T-helper 17 cell (primary cell): ENCODE measurements around the gene AKR1C1. TPM values are rescaled to one million over a fixed set of nuclear protein-coding genes. Genes with fewer than 3 reads are reported as not detected.
"Not testable (repeated sequence)": the region's sequence is repeated elsewhere in the genome, so short reads cannot be mapped to it uniquely, and the experiment has no call there.

Experiments
- ATAC-seq: fragments of 150-1000 bp; cut with Tn5 transposase; 2 replicates; pipeline ENCODE4 v1.10.0; 2021; ENCODE audit warnings: mild to moderate bottlenecking, moderate library complexity
- DNase-seq, 3 donors: peaks; one replicate each; pipeline versions ENCODE4 v3.0.0 to v3.0.0-alpha.2; 2020 to 2021
- H3K9me3 ChIP-seq: one replicate; pipeline ENCODE4 v1.7.0; 2013; ENCODE audit warnings: low read length, mild to moderate bottlenecking; ENCODE audit not compliant: control insufficient read depth, poor library complexity, severe bottlenecking
- H3K27ac Mint-ChIP-seq: one replicate; pipeline ENCODE4 v1.8.0; 2022; ENCODE audit warnings: mild to moderate bottlenecking, moderate library complexity, mixed read lengths
- H3K27me3 Mint-ChIP-seq: one replicate; pipeline ENCODE4 v1.8.0; 2022; ENCODE audit warnings: mixed read lengths
- H3K36me3 Mint-ChIP-seq: one replicate; pipeline ENCODE4 v1.8.0; 2022; ENCODE audit warnings: low read depth, mixed read lengths
- H3K4me1 Mint-ChIP-seq: one replicate; pipeline ENCODE4 v1.8.0; 2022; ENCODE audit warnings: mild to moderate bottlenecking, mixed read lengths
- H3K4me3 Mint-ChIP-seq: one replicate; pipeline ENCODE4 v1.8.0; 2022; ENCODE audit warnings: mild to moderate bottlenecking, moderate library complexity, mixed read lengths
- total RNA-seq, 4 donors: library from RNA in 2 of 4; stranded (reverse) in 2 of 4; gene quantifications; one replicate each; pipeline ENCODE4 v1.2.3 and lab custom pipeline; 2022 to 2026

AKR1C1 gene
- total RNA-seq, 2 donors from 2014 or later = 1.0 to 1.2 TPM

DNA sequence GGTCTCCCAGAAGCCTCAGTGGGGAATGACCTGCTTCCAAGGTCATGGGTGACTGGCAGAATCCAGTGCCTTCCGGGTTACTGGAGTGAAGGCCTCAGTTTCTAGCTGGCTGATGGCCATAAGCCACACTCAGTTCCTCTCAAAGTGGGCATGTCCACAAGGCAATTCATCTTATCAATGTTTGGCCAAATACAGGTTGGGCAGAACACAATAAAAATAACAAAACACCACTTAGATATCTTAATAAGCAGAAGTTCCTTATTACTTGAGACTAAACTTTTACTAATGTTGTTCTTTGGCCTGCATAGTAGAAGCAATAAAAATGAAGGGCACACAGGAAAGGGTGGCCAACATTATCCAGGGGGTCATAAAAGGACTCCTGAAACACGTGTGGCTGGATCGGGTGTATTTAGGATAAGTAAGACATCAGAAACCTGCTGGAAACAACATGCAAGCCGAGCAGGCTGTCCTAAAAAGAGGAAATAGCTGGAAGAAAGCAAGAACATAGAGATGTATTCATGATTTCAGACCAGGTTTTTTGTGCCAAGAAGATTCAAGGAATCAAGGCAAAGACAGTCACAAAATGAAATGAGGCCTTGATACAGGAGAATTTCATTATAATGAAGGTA is 60.1 kb downstream of the AKR1C1 start:
- Mint-ChIP-seq H3K4me1 (no peaks in the 10 kb centered on the region), H3K36me3 (peaks cover 2% of the 10 kb centered on the region), H3K27me3 (peaks cover 28% of the 10 kb centered on the region), H3K27ac (no peak overlapping the region), H3K4me3 (no peak overlapping the region)
- ATAC-seq (no peak), DNase-seq (no peak)
- no peaks in the 10 kb centered on the region for H3K9me3 ChIP-seq

- not testable (repeated sequence) for ATAC-seq, H3K9me3 ChIP-seq, DNase-seq, H3K4me1 Mint-ChIP-seq, H3K4me3 Mint-ChIP-seq, H3K36me3 Mint-ChIP-seq, H3K27ac Mint-ChIP-seq
- peaks cover 28% of the 10 kb centered on the region for H3K27me3 Mint-ChIP-seq
These were observed 62.3 kb downstream of the AKR1C1 start for GRCh38 chr10:5025461-5025881.

- DNase-seq (no peak), ATAC-seq (no peak)
- Mint-ChIP-seq H3K27me3 (peaks cover 5% of the 10 kb centered on the region), H3K27ac (no peak overlapping the region), H3K4me1 (no peaks in the 10 kb centered on the region), H3K36me3 (peaks cover 2% of the 10 kb centered on the region), H3K4me3 (no peak overlapping the region)
- no peaks in the 10 kb centered on the region for H3K9me3 ChIP-seq
These were observed 67.8 kb downstream of the AKR1C1 start for GRCh38 chr10:5030989-5031388.

DNA sequence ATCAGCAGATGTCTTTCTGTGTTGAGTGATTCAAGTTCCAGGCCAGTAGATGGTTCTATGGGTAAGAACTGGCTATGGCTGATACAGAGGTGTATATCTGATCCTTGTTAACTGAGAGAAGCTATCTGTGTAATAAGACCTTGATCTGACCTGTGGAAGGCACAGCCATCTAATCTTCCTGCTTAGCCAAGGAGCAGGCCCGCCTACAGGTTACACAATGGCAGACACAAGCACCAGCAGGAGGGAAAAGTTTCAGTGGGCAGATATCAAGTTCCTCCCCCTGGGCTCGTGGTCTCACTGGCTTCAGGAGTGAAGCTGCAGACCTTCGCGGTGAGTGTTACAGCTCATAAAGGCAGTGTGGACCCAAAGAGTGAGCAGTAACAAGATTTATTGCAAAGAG is 68.4 kb downstream of the AKR1C1 start:
- not testable (repeated sequence) for H3K9me3 ChIP-seq, DNase-seq, H3K4me1 Mint-ChIP-seq, H3K27ac Mint-ChIP-seq, H3K36me3 Mint-ChIP-seq, H3K27me3 Mint-ChIP-seq, H3K4me3 Mint-ChIP-seq, ATAC-seq

DNA sequence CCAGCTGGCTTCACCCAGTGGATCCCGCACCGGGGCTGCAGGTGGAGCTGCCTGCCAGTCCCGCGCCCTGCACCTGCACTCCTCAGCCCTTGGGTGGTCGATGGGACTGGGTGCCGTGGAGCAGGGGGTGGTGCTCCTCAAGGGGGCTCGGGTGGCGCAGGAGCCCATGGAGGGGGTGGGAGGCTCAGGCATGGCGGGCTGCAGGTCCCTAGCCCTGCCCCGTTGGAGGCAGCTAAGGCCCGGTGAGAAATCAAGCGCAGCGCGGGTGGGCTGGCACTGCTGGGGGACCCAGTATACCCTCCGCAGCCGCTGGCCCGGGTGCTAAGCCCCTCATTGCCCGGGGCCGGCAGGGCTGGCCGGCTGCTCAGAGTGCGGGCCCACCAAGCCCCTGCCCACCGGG is 69.2 kb downstream of the AKR1C1 start:
- ATAC-seq, H3K27ac Mint-ChIP-seq, H3K9me3 ChIP-seq: not testable (repeated sequence)

More for the DNA sequence above, 69.2 kb downstream of the AKR1C1 start:
- H3K4me1 Mint-ChIP-seq, H3K36me3 Mint-ChIP-seq, H3K27me3 Mint-ChIP-seq, DNase-seq, H3K4me3 Mint-ChIP-seq: not testable (repeated sequence)

Other genes starting within 250 kb of the AKR1C1 start
- gene AKR1E2, start 137.2 kb upstream of the AKR1C1 start, total RNA-seq = 1 to 10 TPM; 4.3 to 6.8 TPM
- not detected for gene AKR1C2, start 40.4 kb downstream of the AKR1C1 start, total RNA-seq
- gene AKR1C3, start 131.0 kb downstream of the AKR1C1 start, total RNA-seq = 1 to 10 TPM in 1 of 2 donors, under 1 TPM in 1; 0.60 to 1.4 TPM
- gene AKR1C8, start 221.7 kb downstream of the AKR1C1 start, total RNA-seq = 1 to 10 TPM in 1 of 2 donors, under 1 TPM in 1; 0.87 to 1.6 TPM
- not detected for gene AKR1C4, start 233.4 kb downstream of the AKR1C1 start, total RNA-seq